K562 (cell line): ENCODE results near the gene FPR1. TPM values are rescaled to one million over a fixed set of nuclear protein-coding genes. Genes with fewer than 3 reads are reported as not detected.

Source experiments
- ARID1B ChIP-seq: fragments of 450-650 bp; IDR thresholded peaks from 2 replicates; pipeline ENCODE4 v1.6.1; 2016; ENCODE audit warnings: antibody characterized with exemption, mild to moderate bottlenecking, inconsistent platforms
- ATF3 ChIP-seq, 2 experiments: fragments of 450-650 bp in 1 of 2; sonication (generic) in 1 of 2; formaldehyde crosslinking in 1 of 2; IDR thresholded peaks in 1 of 2; conservative IDR thresholded peaks in 1 of 2; 2 replicates each; pipeline versions ENCODE4 v1.6.1 to v1.8.1; 2016 to 2023; ENCODE audit warnings: mild to moderate bottlenecking in 2 of 2, moderate library complexity in 2 of 2, inconsistent platforms in 1 of 2, missing genetic modification reagents in 1 of 2
- ATF7 ChIP-seq: fragments of 450-650 bp; IDR thresholded peaks from 2 replicates; pipeline ENCODE4 v1.7.1; 2014; ENCODE audit warnings: mild to moderate bottlenecking, moderate library complexity
- FOSL1 ChIP-seq: fragments of 200-800 bp; sonication (Bioruptor generic); conservative IDR thresholded peaks from 2 replicates; pipeline ENCODE4 v1.6.1; 2016; ENCODE audit warnings: missing genetic modification characterization, missing compliant biosample characterization
- FOXP1 ChIP-seq: sonication (generic); formaldehyde crosslinking; IDR thresholded peaks from 2 replicates; pipeline ENCODE4 v1.8.0; 2022; ENCODE audit warnings: mild to moderate bottlenecking, missing genetic modification reagents
- ILF3 ChIP-seq: fragments of 450-650 bp; IDR thresholded peaks from 2 replicates; pipeline ENCODE4 v1.6.1; 2018; ENCODE audit warnings: antibody characterized with exemption, mild to moderate bottlenecking, moderate library complexity, borderline replicate concordance
- JUN ChIP-seq, 2 experiments: sonication (generic) in 1 of 2; formaldehyde crosslinking in 1 of 2; IDR thresholded peaks; 2 replicates each; pipeline versions ENCODE4 v1.6.1 to v1.8.0; 2012 to 2022; ENCODE audit warnings: borderline replicate concordance in 2 of 2, mild to moderate bottlenecking in 2 of 2, improper control_type of control experiment in 1 of 2, low read depth in 1 of 2, low read length in 1 of 2, missing genetic modification reagents in 1 of 2
- JUND ChIP-seq, 2 experiments: IDR thresholded peaks; 2 replicates in 1 of 2; 3 replicates in 1 of 2; pipeline ENCODE4 v1.6.1; 2011; ENCODE audit warnings: borderline replicate concordance in 2 of 2, low read depth in 2 of 2, low read length in 2 of 2, improper control_type of control experiment in 1 of 2, missing biosample characterization in 1 of 2, missing genetic modification characterization in 1 of 2, missing genetic modification reagents in 1 of 2
- MAX ChIP-seq: sonication (generic); formaldehyde crosslinking; IDR thresholded peaks from 2 replicates; pipeline ENCODE4 v1.9.0; 2022; ENCODE audit warnings: mild to moderate bottlenecking, missing genetic modification reagents
- NCOR1 ChIP-seq: fragments of 450-650 bp; IDR thresholded peaks from 2 replicates; pipeline ENCODE4 v1.6.1; 2016; ENCODE audit warnings: mild to moderate bottlenecking, moderate library complexity
- POLR2B ChIP-seq: fragments of 450-650 bp; IDR thresholded peaks from 2 replicates; pipeline ENCODE4 v1.6.1; 2018; ENCODE audit warnings: low read depth; ENCODE audit not compliant: partially characterized antibody
- SMAD4 ChIP-seq: fragments of 250-450 bp; sonication (Bioruptor Pico); conservative IDR thresholded peaks from 2 replicates; pipeline ENCODE4 v1.8.0; 2021; ENCODE audit warnings: inconsistent platforms, mild to moderate bottlenecking, moderate library complexity
- SMARCA4 ChIP-seq: fragments of 450-650 bp; IDR thresholded peaks from 2 replicates; pipeline ENCODE4 v1.6.1; 2016
- SMARCE1 ChIP-seq: fragments of 450-650 bp; IDR thresholded peaks from 2 replicates; pipeline ENCODE4 v1.7.1; 2016; ENCODE audit warnings: mild to moderate bottlenecking
- TARDBP ChIP-seq: fragments of 450-650 bp; IDR thresholded peaks from 2 replicates; pipeline ENCODE4 v1.6.1; 2016
- TEAD4 ChIP-seq, 2 experiments: sonication (generic) in 1 of 2; formaldehyde crosslinking in 1 of 2; IDR thresholded peaks; 2 replicates each; pipeline versions ENCODE4 v1.6.1 to v1.8.0; 2012 to 2022; ENCODE audit warnings: borderline replicate concordance in 1 of 2, inconsistent platforms in 1 of 2, low read length in 1 of 2, mild to moderate bottlenecking in 1 of 2, missing genetic modification reagents in 1 of 2
- VEZF1 ChIP-seq: fragments of 200-800 bp; sonication (Bioruptor generic); IDR thresholded peaks from 2 replicates; pipeline ENCODE4 v1.6.1; 2017; ENCODE audit warnings: missing genetic modification characterization, missing compliant biosample characterization
- ZNF175 ChIP-seq: fragments of 200-800 bp; sonication (Bioruptor generic); IDR thresholded peaks from 2 replicates; pipeline ENCODE4 v1.6.1; 2016; ENCODE audit warnings: low read depth, mild to moderate bottlenecking, missing genetic modification characterization, missing compliant biosample characterization
- ZNF282 ChIP-seq: sonication (generic); formaldehyde crosslinking; IDR thresholded peaks from 2 replicates; pipeline ENCODE4 v1.8.1; 2023; ENCODE audit warnings: missing genetic modification reagents
- polyA plus RNA-seq, 8 experiments: library from polyadenylated mRNA; depleted of rRNA in 4 of 8; stranded (reverse) in 5 of 8; unstranded in 3 of 8; fragments of >200 nt; fragmentation: Nextera tagmentation in 2 of 8; fragmentation: Illumina TruSeq in 1 of 8; extraction: Ambion mirVana in 2 of 8; extraction: Trizol in 1 of 8; gene quantifications; 2 replicates each; pipeline versions ENCODE4 v1.2.1 to v1.2.3, GENCODE V29; 2011 to 2014; ENCODE audit warnings: inconsistent platforms in 1 of 8, missing spikeins in 1 of 8
- total RNA-seq, 7 experiments: library from RNA; depleted of rRNA in 6 of 7; stranded (reverse); fragments of >200 nt in 6 of 7; fragmentation: Illumina TruSeq in 2 of 7; extraction: Trizol in 2 of 7; gene quantifications; 2 replicates each; pipeline versions ENCODE4 v1.2.1 to v1.2.3, GENCODE V29; 2011 to 2021; ENCODE audit warnings: low replicate concordance in 1 of 7
- TF ChIP-seq, protein P1 (sequence below): fragments of 200-800 bp; sonication (Bioruptor generic); IDR thresholded peaks from 2 replicates; pipeline ENCODE4 v1.6.1; 2017; ENCODE audit warnings: missing genetic modification characterization, missing compliant biosample characterization
- TF ChIP-seq, protein P2 (sequence below): fragments of 450-650 bp; conservative IDR thresholded peaks from 2 replicates; pipeline ENCODE4 v1.6.1; 2016; ENCODE audit warnings: missing genetic modification characterization, low read depth, mild to moderate bottlenecking, missing compliant biosample characterization, moderate library complexity

FPR1 gene
- total and polyA plus RNA-seq, 9 of the 15 experiments (the other 6 are each of a cell fraction or from before 2014, with no cell fraction given): 0.06 to 0.25 (median 0.14) TPM; not detected in 4

GRCh38 chr19:51735759-51736449 lies 15.8 kb downstream of the FPR1 start (continued):
- TF ChIP-seq VEZF1 (CRISPR knock-in tag) (peak; percentile 51), MAX (0 out of 2 replicates have a peak, but pooled peaks have one; percentile 40), TARDBP (no peak), SMARCA4 (peak; percentile 50; the same call in 1 of the 2 replicates), FOXP1 (no peak), SMAD4 (peak; percentile 19; the same call in 1 of the 2 replicates), ILF3 (no peak), JUN (IDR thresholded peaks at IDR 0.05; ENCODE audit: borderline replicate concordance, low read depth, low read length) (peak; percentile 29; the same call in 1 of the 2 replicates), JUN (CRISPR knock-in tag; IDR thresholded peaks at IDR 0.05; ENCODE audit: borderline replicate concordance) (no peak), POLR2B (no peak), ZNF282 (no peak), TEAD4 (IDR thresholded peaks at IDR 0.05; ENCODE audit: low read length) (peak; percentile 30; the same call in 1 of the 2 replicates), TEAD4 (CRISPR knock-in tag; IDR thresholded peaks at IDR 0.05; ENCODE audit: borderline replicate concordance) (no peak), ATF3 (IDR thresholded peaks at IDR 0.05) (peak; percentile 72; the same call in 1 of the 2 replicates), ATF3 (CRISPR knock-in tag; conservative IDR thresholded peaks at IDR 0.05) (no peak), JUND (IDR thresholded peaks at IDR 0.05; ENCODE audit: borderline replicate concordance, low read depth, low read length) (0 out of 2 replicates have a peak, but pooled peaks have one; percentile 51), JUND (tag; IDR thresholded peaks at IDR 0.05; ENCODE audit: borderline replicate concordance, low read depth, low read length) (no peak), ATF7 (peak; percentile 70), NCOR1 (peak; percentile 47), SMARCE1 (peak; percentile 49; the same call in 1 of the 2 replicates), FOSL1 (tag) (peak; percentile 75), ARID1B (peak; percentile 77), ZNF175 (peak; percentile 78)
- TF ChIP-seq, protein P1, sequence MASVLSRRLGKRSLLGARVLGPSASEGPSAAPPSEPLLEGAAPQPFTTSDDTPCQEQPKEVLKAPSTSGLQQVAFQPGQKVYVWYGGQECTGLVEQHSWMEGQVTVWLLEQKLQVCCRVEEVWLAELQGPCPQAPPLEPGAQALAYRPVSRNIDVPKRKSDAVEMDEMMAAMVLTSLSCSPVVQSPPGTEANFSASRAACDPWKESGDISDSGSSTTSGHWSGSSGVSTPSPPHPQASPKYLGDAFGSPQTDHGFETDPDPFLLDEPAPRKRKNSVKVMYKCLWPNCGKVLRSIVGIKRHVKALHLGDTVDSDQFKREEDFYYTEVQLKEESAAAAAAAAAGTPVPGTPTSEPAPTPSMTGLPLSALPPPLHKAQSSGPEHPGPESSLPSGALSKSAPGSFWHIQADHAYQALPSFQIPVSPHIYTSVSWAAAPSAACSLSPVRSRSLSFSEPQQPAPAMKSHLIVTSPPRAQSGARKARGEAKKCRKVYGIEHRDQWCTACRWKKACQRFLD (CRISPR knock-in tag): 0 out of 2 replicates have a peak, but pooled peaks have one; percentile 34
- TF ChIP-seq, protein P2, sequence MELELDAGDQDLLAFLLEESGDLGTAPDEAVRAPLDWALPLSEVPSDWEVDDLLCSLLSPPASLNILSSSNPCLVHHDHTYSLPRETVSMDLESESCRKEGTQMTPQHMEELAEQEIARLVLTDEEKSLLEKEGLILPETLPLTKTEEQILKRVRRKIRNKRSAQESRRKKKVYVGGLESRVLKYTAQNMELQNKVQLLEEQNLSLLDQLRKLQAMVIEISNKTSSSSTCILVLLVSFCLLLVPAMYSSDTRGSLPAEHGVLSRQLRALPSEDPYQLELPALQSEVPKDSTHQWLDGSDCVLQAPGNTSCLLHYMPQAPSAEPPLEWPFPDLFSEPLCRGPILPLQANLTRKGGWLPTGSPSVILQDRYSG (tag): no peak
